Activated CD8-positive, alpha-beta memory T cell treated with anti-CD3 and anti-CD28 coated beads for 24 hours (primary cell): ENCODE measurements around the gene PCDHB3.
"Not testable (repeated sequence)": the region's sequence is repeated elsewhere in the genome, so short reads cannot be mapped to it uniquely, and the experiment has no call there.

Source experiments
- DNase-seq: peaks from one replicate; pipeline ENCODE4 v3.0.0-alpha.2; 2020

PCDHB3 gene

GRCh38 chr5:141100243-141100805 lies at the start of gene PCDHB3:
Gene PCDHB3, plus strand, starts transcription at chr5:141100473. Its CDS starts 177 bp downstream, at chr5:141100650.
- no peak for DNase-seq

GRCh38 chr5:141050622-141051520 lies 49.4 kb upstream of the PCDHB3 start, which contains the start of gene PCDHB1:
Gene PCDHB1, plus strand, starts transcription at chr5:141051374. Its CDS starts 97 bp downstream, at chr5:141051471.
- no peak for DNase-seq

GRCh38 chr5:141051521-141051866 lies 48.8 kb upstream of the PCDHB3 start:
- no peak for DNase-seq

GRCh38 chr5:141077826-141078225 lies 22.4 kb upstream of the PCDHB3 start:
- no peak for DNase-seq

GRCh38 chr5:141082228-141082627 lies 18.0 kb upstream of the PCDHB3 start:
- no peak for DNase-seq

- DNase-seq = peak; percentile 59
Observed at GRCh38 chr5:141084487-141084989, 15.7 kb upstream of the PCDHB3 start.

- no peak for DNase-seq
Observed at GRCh38 chr5:141094481-141095262, 5.6 kb upstream of the PCDHB3 start, which contains the start of gene PCDHB2. Gene PCDHB2, plus strand, starts transcription at chr5:141094615. Its CDS starts 176 bp downstream, at chr5:141094791.

GRCh38 chr5:141095263-141095641 lies 5.0 kb upstream of the PCDHB3 start:
- DNase-seq = no peak

GRCh38 chr5:141096181-141096580 lies 4.1 kb upstream of the PCDHB3 start:
- DNase-seq = not testable (repeated sequence)

- not testable (repeated sequence) for DNase-seq
Observed at GRCh38 chr5:141096586-141096985, 3.7 kb upstream of the PCDHB3 start.

- DNase-seq = no peak
Observed at GRCh38 chr5:141101059-141101458, 786 bp downstream of the PCDHB3 start.

GRCh38 chr5:141102070-141102469 lies 1.8 kb downstream of the PCDHB3 start:
- DNase-seq = not testable (repeated sequence)

- DNase-seq = not testable (repeated sequence)
Observed at GRCh38 chr5:141102471-141102870, 2.2 kb downstream of the PCDHB3 start.

- DNase-seq = no peak
Observed at GRCh38 chr5:141105350-141105749, 5.1 kb downstream of the PCDHB3 start.

GRCh38 chr5:141119250-141119649 lies 19.0 kb downstream of the PCDHB3 start:
- DNase-seq = no peak

- no peak for DNase-seq
Observed at GRCh38 chr5:141121563-141121962, 21.3 kb downstream of the PCDHB3 start, which contains the start of gene PCDHB4. Gene PCDHB4, plus strand, starts transcription at chr5:141121818. Its CDS starts 181 bp downstream, at chr5:141121999.

- DNase-seq = no peak
Observed at GRCh38 chr5:141121985-141122384, 21.7 kb downstream of the PCDHB3 start.

GRCh38 chr5:141123396-141124135 lies 23.3 kb downstream of the PCDHB3 start:
- DNase-seq = not testable (repeated sequence)

- no peak for DNase-seq
Observed at GRCh38 chr5:141127305-141127704, 27.0 kb downstream of the PCDHB3 start.

GRCh38 chr5:141135030-141135717 lies 34.9 kb downstream of the PCDHB3 start, which contains the start of gene PCDHB5:
Gene PCDHB5, plus strand, starts transcription at chr5:141135206. Its CDS starts 229 bp downstream, at chr5:141135435.
- no peak for DNase-seq

GRCh38 chr5:141135718-141136266 lies 35.5 kb downstream of the PCDHB3 start:
- no peak for DNase-seq
